Upper lobe of left lung (tissue), 4 donors: ENCODE measurements around the gene GADD45G.

ENCODE experiments used
- EP300 ChIP-seq, 4 donors: sonication (generic); formaldehyde crosslinking; IDR thresholded peaks; one replicate each; pipeline ENCODE4 v1.5.1; 2017; ENCODE audit warnings: antibody characterized with exemption in 4 of 4, control low read depth in 2 of 4
- POLR2A ChIP-seq, 4 donors: fragments of 450-650 bp; IDR thresholded peaks; one replicate each; pipeline ENCODE4 v1.5.1; 2016 to 2017; ENCODE audit warnings: antibody characterized with exemption in 4 of 4, mild to moderate bottlenecking in 2 of 4
- TF ChIP-seq, protein P1 (sequence below), 6 experiments: fragments of 450-650 bp in 4 of 6; fragments of 200-600 bp in 2 of 6; sonication (generic) in 2 of 6; IDR thresholded peaks; one replicate each; pipeline ENCODE4 v1.5.1; 2016 to 2019; ENCODE audit warnings: antibody characterized with exemption in 6 of 6

DNA sequence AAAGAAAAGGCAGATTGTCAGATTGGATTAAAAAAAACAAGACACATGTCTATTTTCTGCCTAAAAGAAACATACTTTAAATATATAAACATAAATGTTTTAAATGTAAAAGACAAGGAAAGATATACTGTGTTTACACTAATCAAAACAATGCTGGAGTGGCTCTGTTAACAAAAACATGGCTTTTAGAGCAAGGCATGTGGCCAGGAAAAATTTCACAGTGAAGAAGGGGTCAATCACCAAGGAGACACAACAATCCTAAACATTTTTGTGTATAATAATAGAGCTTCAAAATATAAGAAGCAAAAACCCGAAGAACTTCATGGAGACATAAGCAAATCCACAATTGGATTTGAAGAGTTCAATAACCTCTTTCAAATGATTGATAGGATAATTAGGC is 18.5 kb upstream of the GADD45G start:
- TF ChIP-seq, protein P1, sequence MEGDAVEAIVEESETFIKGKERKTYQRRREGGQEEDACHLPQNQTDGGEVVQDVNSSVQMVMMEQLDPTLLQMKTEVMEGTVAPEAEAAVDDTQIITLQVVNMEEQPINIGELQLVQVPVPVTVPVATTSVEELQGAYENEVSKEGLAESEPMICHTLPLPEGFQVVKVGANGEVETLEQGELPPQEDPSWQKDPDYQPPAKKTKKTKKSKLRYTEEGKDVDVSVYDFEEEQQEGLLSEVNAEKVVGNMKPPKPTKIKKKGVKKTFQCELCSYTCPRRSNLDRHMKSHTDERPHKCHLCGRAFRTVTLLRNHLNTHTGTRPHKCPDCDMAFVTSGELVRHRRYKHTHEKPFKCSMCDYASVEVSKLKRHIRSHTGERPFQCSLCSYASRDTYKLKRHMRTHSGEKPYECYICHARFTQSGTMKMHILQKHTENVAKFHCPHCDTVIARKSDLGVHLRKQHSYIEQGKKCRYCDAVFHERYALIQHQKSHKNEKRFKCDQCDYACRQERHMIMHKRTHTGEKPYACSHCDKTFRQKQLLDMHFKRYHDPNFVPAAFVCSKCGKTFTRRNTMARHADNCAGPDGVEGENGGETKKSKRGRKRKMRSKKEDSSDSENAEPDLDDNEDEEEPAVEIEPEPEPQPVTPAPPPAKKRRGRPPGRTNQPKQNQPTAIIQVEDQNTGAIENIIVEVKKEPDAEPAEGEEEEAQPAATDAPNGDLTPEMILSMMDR (IDR thresholded peaks at IDR 0.05) = no peak
- TF ChIP-seq POLR2A (IDR thresholded peaks at IDR 0.05) = no peak
- no peak for TF ChIP-seq EP300 (IDR thresholded peaks at IDR 0.05)
